Adipocyte (in vitro differentiated cells): ENCODE data around the gene BFSP2.

Experiments
- DNase-seq: peaks from one replicate; pipeline ENCODE4 v3.0.0-alpha.2; 2015; ENCODE audit warnings: low read depth
- H3K27me3 ChIP-seq: replicated peaks from 2 replicates; pipeline ENCODE4 v1.7.0; 2013; ENCODE audit warnings: mild to moderate bottlenecking, low read length, moderate library complexity; ENCODE audit not compliant: control insufficient read depth, insufficient read depth
- H3K36me3 ChIP-seq: 2 replicates; pipeline ENCODE4 v1.7.0; 2013; ENCODE audit warnings: low read length, mild to moderate bottlenecking, moderate library complexity; ENCODE audit not compliant: control insufficient read depth, insufficient read depth, severe bottlenecking
- H3K4me1 ChIP-seq: 2 replicates; pipeline ENCODE4 v1.7.0; 2013; ENCODE audit warnings: mild to moderate bottlenecking, low read length, moderate library complexity; ENCODE audit not compliant: control insufficient read depth, insufficient read depth
- H3K4me3 ChIP-seq: 2 replicates; pipeline ENCODE4 v1.7.0; 2013; ENCODE audit warnings: mild to moderate bottlenecking, low read length, moderate library complexity
- H3K9ac ChIP-seq: 2 replicates; pipeline ENCODE4 v1.7.0; 2013; ENCODE audit warnings: mild to moderate bottlenecking, low read length, moderate library complexity
- H3K9me3 ChIP-seq: 2 replicates; pipeline ENCODE4 v1.7.0; 2013; ENCODE audit warnings: mild to moderate bottlenecking, low read length, moderate library complexity; ENCODE audit not compliant: control insufficient read depth

The BFSP2 gene

DNA sequence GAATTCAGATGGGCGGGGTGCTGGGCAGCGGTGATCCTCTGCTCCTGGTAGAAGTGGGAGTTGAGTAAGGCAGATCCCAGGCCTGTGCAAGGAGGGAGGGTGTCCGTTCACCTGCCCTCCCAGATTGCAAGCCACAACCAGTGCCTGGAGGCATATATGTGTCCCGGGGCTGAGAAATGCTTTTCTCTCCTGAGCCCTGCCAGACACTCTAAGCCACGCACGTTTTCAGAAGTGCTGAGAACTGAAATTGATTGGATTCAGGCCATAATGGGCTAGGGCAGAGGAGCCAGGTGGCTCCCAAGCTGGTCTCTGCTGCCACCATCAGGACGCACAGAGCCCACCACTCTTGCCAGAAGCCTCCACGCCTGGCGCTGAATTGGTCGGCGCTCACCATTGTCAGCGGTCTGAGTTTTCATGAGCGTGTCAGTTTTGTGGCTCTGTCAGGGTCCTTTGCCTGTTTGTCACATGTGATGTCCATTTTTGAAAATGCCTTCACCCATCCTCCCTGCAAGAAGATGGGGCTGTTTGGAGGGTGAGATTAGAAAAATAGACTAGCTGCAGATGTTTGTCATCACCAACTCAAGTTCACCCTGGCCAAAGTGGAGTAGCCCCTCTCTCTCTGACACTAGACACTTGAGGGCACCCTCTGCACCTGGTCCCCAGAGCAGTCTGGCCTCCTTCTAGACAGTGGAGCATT, 15.4 kb upstream of the BFSP2 start:
- H3K9ac ChIP-seq, result no peak overlapping the region
- H3K4me3 ChIP-seq, result no peak overlapping the region
- H3K9me3 ChIP-seq, result no peaks in the 10 kb centered on the region
- no peaks in the 10 kb centered on the region for H3K36me3 ChIP-seq
- H3K27me3 ChIP-seq, result peaks cover 48% of the 10 kb centered on the region
- DNase-seq, result peak; percentile 67
- H3K4me1 ChIP-seq, result no peaks in the 10 kb centered on the region

DNA sequence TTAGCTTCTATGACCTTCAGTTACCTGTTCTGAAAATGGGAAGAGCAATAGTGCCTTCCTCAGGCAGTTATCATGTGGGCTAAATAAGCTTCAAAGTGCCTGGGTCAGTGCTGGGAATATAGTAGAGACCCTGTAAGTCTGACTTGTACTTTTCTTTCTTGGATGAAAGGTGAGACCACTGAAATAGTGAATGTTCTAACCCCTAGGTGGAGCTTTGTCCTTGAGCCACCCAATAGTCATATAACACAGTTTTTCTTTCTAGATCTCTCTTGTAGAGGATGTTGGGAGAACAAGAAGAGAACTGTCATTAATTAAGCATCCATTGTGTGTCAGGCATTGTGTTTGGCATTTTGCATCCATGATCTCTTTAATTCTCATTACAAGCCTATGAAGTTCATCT, 13.0 kb upstream of the BFSP2 start:
- Histone ChIP-seq H3K4me3 (no peak overlapping the region), H3K4me1 (no peaks in the 10 kb centered on the region), H3K9me3 (no peaks in the 10 kb centered on the region), H3K36me3 (no peaks in the 10 kb centered on the region), H3K9ac (no peak overlapping the region), H3K27me3 (peaks cover 46% of the 10 kb centered on the region)
- no peak for DNase-seq

DNA sequence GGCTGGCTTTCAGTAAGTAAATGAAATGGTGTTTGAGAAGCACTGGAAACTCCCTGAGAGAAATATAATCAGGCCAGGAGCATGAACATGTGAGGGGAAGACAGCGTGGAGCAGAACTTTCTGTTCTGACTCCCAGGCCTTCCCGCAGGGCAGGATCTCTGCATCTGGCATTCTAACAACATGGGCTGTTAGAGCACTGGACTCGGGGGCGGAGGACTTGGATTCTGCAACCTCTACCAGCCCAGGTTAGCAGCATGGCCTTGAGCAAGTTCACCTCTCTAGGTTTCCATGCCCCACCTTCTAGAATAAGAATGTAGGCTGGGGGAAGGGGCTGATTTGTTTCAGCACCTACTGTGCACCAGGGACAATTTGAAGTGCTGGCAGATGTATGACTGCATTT, 12.5 kb upstream of the BFSP2 start:
- Histone ChIP-seq H3K27me3 (peaks cover 43% of the 10 kb centered on the region), H3K9ac (no peak overlapping the region), H3K36me3 (no peaks in the 10 kb centered on the region), H3K4me1 (no peaks in the 10 kb centered on the region), H3K9me3 (no peaks in the 10 kb centered on the region), H3K4me3 (no peak overlapping the region)
- no peak for DNase-seq

DNA sequence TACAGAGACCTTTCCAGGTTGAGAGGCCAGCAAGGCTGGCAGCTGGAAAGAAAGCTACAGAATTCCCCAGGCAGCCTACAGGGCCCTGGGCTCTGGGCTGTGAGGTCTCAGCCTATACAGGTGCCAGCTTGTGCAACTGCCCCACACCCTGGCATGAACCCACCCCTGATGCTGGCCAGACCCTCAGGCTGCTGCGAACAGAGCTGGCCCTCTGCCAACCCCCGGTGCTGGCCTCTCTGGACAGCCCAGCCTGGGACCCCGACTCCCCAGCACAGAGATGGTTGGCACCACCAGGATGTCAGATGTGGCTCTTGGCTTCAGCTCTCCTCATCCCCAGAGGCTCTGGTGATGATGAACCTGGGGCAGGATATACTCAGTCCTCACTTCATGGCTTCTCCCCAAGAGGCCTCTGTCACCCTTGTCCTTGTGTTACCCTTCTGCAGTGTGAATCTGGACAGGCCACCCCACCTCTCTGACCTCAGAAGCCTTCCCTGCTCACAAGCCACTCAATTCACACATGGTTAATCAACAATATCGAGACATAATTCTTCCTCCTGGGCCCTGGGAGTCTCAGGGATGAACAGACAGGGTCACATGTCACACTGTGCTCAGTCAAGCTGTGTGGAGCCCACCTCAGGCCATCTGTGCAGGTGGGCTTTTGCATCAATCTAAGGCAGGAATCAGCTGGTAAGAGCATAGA, 11.0 kb upstream of the BFSP2 start:
- DNase-seq, result no peak
- peaks cover 2% of the 10 kb centered on the region for H3K9me3 ChIP-seq
- H3K9ac ChIP-seq, result no peak overlapping the region
- H3K4me3 ChIP-seq, result no peak overlapping the region
- no peaks in the 10 kb centered on the region for H3K4me1 ChIP-seq
- H3K36me3 ChIP-seq, result no peaks in the 10 kb centered on the region
- H3K27me3 ChIP-seq, result peaks cover 29% of the 10 kb centered on the region

DNA sequence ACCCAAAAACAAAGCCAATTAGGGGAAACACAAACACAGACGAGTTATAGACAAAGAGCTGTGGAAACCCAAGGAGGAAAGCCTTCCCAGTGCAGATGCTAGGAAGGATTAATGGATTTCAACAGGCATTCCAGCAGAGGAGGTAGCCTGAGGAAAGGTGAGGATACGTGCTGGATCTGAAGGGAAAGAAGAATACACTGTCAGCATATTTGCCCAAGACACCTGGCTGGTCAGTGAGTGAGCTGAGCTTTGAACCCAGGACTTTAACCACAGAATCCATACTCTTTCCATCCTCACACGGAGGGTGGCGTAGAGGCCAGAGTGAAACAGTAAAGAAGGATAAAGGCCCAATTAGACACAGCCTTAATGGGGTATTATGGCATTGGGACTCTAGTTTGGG, 9.1 kb upstream of the BFSP2 start:
- no peak overlapping the region for H3K9ac ChIP-seq
- peaks cover 19% of the 10 kb centered on the region for H3K27me3 ChIP-seq
- H3K4me1 ChIP-seq, result no peaks in the 10 kb centered on the region
- peaks cover 9% of the 10 kb centered on the region for H3K9me3 ChIP-seq
- DNase-seq, result no peak
- H3K36me3 ChIP-seq, result no peaks in the 10 kb centered on the region
- H3K4me3 ChIP-seq, result no peak overlapping the region

DNA sequence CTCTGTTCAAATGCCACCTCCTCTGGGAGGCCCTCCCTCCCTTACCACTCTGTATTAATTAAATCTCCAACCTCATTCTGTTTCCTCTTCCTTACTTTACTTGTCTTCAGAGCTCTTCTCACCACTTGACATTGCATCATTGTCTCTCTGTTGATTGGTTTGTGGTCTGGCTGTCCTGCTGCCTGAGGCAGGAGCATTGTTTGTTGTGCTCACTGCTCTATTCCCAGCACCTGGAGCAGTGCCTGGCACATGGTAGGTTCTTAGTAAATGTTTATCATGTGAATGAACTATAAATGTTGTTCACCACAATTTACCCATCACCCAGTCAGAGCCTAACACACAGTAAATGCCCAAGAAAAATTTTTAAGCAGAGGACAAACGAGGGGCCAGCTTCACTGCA, 6.7 kb upstream of the BFSP2 start:
- H3K36me3 ChIP-seq, result no peaks in the 10 kb centered on the region
- H3K9ac ChIP-seq, result no peak overlapping the region
- no peak overlapping the region for H3K4me3 ChIP-seq
- no peaks in the 10 kb centered on the region for H3K4me1 ChIP-seq
- no peak for DNase-seq
- H3K9me3 ChIP-seq, result peaks cover 9% of the 10 kb centered on the region
- peaks cover 11% of the 10 kb centered on the region for H3K27me3 ChIP-seq

DNA sequence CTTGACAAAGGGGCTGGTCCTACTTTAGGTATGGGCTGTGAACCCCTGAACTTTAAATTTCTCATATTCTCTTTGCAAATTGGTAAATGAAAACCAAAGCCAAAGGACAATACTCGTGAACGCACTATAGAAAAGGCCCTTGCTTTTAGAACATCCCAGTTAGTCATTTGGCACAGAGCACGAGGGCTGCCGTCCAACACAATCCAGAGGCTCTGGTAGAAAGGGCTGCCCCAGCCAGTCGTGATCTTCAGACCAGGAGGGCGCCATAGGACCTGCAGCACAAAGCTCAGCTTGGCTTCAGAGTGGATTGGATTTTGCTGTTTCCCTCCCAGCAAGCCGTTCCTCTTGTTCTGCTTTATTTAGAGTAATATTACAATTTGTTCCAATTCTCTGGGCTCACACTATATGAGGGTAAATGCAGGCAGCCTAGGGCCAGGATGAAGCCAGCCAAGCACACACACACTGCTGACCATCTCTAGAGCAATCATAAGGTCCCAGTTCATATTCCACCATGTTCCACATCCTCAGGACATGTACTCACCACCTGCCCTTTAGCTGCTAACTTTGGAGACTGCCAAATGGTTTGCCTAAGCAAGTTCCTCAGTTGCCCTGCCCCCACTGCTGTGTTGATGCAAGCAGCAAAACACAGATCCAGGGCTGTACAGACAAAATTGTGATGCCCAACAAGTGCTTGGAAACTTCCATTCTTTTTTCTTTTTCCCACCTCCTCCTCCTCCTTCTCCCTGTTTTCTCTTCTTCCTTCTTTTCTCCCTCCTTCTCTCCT, 6.0 kb upstream of the BFSP2 start:
- Histone ChIP-seq H3K36me3 (no peaks in the 10 kb centered on the region), H3K4me3 (no peak overlapping the region), H3K27me3 (peaks cover 13% of the 10 kb centered on the region), H3K9me3 (peaks cover 9% of the 10 kb centered on the region), H3K4me1 (no peaks in the 10 kb centered on the region), H3K9ac (no peak overlapping the region)
- DNase-seq, result no peak

DNA sequence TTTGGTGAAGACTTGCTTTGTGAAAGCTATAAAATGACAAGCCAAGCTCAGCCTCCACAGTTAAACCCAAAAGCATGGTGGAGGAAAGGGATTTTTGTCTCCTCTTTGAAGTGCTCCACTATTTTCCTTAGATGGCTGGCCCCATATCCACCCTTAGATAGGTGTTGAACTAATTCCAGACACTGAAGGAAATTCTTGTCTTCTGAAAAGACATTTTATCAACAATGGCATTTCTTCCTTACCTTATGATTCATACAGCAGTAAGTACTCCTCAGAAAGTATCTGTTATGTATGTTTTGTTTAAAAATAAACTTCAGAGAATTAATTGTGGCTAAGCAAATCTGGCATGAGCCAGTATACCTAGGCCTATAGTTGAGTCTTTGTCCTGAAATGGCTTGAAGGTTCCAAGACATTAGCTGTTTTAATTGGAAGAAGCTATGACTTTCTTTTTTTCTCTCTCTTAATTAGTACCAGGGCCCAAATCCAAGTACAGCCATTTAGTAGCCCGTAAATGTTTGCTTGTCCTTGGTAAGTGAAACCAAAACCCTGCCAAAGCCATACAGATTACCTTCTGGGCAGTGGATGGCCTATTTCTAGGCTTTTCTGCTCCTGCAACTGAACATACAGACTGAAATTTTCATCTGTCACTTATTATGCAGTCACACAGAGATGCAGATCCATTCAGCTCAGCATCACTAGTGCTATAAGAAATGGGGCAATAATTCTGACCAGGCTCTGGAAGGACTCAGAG, 5.1 kb upstream of the BFSP2 start:
- H3K4me3 ChIP-seq, result no peak overlapping the region
- no peak overlapping the region for H3K9ac ChIP-seq
- DNase-seq, result no peak
- H3K36me3 ChIP-seq, result no peaks in the 10 kb centered on the region
- H3K27me3 ChIP-seq, result peaks cover 15% of the 10 kb centered on the region
- no peaks in the 10 kb centered on the region for H3K4me1 ChIP-seq
- H3K9me3 ChIP-seq, result peaks cover 9% of the 10 kb centered on the region

DNA sequence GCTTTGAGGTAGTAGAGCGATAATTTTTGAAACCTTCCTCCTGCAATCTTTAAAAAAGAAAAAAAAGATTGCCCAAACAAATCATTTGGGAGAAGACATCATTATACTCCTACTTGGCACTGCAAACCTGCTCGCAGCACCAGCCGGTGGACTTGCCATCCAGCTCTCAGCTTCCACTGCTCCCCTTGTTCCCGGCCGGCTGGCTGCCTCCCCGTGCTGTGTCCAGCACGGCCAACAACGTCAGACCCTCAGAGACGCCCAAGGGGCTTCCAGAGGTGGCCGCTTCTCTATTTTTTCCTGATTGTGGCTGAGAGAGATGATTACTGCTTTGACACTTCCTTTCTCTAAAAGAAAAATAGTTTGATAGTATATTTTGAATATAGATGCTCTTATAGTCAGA, 3.0 kb upstream of the BFSP2 start:
- no peaks in the 10 kb centered on the region for H3K36me3 ChIP-seq
- no peak for DNase-seq
- peaks cover 11% of the 10 kb centered on the region for H3K27me3 ChIP-seq

DNA sequence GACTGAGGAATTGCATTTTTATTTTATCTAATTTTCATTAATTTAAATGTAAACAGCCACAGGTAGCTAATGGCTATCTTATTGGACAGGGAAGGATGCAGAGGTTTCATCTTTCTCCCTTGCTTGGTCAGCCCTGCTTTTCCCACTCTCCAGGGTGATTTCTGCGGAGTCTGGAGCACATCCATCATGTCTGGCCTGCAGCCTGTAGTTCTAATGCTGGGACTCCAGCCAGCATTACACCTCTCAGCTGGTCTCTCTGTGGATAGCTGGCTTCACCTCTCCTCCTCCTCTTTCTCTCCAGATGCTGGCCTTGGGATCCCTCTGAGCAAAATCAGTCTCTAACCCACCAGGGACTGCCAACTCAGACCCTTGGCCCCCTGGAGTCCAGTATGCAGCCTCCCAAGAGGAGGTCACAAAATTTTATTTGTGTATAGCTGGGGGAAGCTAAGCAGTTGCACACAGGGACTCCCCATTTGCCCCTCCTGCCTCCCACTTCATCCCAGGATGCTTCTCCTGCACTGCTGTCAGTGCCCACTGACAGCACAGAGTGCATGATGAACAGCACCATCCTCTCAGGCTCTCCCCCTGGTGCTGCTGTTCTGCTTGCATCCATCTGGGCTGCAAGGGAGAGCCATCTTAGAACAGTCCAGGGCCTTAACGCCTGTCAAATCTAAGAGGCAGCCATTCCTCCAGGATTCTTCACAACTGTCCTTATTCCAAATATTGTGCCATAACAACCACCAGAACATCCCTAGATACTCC, 1.7 kb downstream of the BFSP2 start:
- Histone ChIP-seq H3K36me3 (no peaks in the 10 kb centered on the region), H3K9me3 (no peaks in the 10 kb centered on the region), H3K4me1 (no peaks in the 10 kb centered on the region), H3K9ac (no peak overlapping the region), H3K27me3 (peaks cover 11% of the 10 kb centered on the region), H3K4me3 (no peak overlapping the region)
- DNase-seq, result no peak

More for the DNA sequence above, 3.0 kb upstream of the BFSP2 start:
- Histone ChIP-seq H3K9me3 (peaks cover 9% of the 10 kb centered on the region), H3K4me1 (no peaks in the 10 kb centered on the region), H3K9ac (no peak overlapping the region), H3K4me3 (no peak overlapping the region)
